NCI-H2107 treated with DMSO at 0.1 percent for 48 hours (cell line): ENCODE measurements around the gene TSHZ3.

ENCODE experiments used
- DNase-seq: peaks from one replicate; lab custom pipeline; 2025; ENCODE audit not compliant: unreplicated experiment; lab: John Stamatoyannopoulos, UW

Gene TSHZ3

DNA sequence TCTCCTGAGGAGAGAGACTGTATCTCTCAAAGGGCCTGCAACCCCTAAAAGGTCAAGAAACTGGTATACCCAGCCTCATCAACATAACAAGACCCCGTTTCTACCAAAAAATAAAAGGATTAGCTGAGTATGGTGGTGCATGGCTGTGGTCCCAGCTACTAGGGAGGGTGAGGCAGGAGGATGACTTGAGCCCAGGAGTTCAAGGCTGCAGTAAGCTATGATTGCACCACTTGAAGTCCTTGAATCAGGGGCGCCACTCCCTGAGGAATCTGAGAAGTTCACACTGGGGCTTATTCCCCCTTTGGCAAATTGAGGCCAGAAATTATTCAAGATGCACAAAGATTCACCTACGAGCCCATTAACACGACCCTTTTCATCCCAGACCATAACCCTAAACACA lies 83.0 kb downstream of the TSHZ3 start:
- DNase-seq: no peak

DNA sequence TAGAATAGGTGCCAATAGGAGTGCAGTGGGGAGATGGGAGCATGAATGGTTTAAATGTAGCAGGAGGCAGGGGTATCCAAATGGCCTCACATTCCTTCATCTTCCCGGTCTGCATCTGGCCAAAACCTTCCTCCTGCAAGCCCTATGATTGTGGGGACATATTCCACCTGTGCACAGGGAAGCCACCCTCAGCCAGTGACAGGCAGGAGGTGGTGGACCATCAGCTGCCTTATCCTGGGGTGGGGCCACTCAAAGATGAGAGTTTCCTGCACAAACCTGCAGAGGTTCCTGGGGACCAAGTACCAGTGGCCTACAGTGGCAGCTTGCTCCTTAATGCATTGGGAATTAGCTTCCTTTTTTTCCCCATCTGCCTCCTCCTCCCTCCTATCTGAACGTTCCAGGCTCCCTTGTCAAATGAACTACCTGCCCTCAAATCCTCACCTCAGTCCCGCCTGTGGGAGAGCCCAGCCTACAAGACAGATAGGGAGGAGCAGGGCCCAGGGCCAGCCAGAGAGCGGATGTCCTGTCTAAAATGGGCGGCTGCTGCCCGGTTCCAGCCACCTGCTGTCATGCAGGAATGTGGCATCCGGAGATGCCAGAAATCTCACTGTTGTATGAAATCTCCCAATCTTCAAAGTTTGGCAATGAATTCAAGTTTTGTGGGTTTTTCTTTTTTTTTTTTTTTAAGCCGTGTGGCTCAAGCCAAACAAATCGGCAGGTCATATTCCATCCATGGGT lies 85.0 kb downstream of the TSHZ3 start:
- no peak for DNase-seq

DNA sequence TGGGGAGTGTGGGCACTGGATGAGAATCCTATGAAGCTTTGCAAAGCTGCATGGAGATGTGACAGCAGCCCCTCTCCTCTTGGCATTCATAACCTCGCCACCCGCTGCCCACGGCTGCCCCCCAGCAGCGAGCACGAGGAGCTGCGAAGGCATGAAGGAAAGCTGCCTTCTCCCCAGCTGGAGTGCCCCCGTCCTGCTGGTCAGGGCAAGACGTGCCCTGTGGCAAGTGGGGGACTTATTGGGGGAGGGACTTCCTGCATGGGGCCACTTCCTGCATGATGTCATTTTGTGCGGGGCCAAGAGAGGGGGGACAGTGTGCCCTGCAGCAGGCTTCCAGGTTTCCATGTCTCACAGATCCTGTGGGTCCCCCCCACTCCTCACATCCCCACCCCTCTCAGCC lies 85.9 kb downstream of the TSHZ3 start:
- DNase-seq: no peak

DNA sequence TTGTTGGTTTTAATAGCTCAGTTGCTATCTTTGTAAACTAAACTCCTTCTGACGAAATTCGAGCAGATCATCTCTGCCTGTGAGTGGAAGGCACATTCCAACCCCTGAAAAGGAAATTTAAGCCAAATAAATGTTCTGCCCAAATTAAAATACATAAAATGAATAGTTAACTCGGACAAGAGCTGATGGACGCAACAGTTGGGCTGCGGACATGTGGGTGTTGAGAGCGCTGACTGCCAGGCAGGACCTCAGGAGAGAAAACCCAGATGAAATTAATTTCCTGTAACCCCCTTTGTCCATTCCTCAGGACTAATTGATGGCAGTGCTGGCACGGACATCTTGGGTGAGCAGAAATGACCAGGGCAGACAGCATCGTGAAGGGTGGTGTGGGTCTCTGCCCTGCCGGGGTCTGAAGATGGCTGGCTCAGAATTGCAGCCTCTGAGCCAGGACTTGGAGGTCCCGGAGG lies 86.5 kb downstream of the TSHZ3 start:
- no peak for DNase-seq

DNA sequence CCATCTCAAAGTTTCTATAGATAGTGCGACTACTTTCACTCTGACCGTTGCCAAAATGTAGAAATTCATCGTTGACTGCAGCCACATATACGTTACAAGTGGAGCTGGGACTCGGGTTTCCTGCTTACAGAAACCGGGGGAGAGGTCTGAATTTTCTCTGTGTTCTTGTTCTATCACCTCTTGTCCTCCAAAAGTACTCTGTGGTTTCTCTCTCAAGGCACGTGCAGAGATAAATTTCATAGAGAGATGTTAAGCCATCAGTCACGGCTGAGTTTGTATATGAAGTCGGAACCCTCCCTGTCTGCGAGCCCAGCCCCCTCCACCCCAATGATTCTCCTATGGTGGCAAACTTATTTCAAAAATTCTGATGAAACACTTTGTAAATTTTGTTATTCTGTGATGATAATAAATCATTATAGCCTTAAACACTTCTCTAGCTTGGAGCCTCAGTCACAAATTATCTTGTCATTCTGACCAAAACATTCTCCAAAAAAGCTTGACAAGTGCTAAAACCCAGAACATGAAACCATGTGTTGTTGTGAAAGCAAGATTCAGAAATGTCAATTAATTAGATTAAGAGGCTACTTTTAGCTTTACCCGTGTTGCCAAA lies 87.5 kb downstream of the TSHZ3 start:
- peak; percentile 12 for DNase-seq

DNA sequence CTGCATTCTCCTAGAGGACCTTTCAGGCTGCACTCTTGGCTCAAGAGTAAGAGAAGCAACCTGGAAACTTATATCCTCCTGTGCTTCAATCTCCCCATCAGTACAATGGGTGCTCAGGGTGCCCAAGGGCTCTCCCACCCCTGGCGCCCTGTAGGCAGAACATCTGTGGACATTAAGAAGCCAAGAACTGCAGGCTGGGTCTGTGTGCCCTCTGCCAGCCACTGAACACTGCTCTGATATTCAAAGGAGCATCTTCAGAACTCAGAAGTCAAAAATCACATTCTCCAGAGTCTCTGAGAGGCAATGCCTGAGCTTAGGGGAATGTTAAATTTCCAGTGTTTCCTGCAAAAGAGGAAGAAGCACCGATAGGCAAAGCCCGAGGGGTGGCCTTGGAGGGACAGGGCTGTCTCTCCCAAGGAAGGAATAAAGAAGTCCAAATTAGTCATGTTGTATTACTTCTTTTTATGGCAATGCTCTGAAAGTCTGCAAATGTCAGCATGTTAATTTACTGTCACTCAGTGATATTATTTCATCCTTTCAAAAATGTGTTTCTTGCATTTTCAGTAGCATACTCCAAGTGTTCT lies 88.1 kb downstream of the TSHZ3 start:
- DNase-seq: no peak

DNA sequence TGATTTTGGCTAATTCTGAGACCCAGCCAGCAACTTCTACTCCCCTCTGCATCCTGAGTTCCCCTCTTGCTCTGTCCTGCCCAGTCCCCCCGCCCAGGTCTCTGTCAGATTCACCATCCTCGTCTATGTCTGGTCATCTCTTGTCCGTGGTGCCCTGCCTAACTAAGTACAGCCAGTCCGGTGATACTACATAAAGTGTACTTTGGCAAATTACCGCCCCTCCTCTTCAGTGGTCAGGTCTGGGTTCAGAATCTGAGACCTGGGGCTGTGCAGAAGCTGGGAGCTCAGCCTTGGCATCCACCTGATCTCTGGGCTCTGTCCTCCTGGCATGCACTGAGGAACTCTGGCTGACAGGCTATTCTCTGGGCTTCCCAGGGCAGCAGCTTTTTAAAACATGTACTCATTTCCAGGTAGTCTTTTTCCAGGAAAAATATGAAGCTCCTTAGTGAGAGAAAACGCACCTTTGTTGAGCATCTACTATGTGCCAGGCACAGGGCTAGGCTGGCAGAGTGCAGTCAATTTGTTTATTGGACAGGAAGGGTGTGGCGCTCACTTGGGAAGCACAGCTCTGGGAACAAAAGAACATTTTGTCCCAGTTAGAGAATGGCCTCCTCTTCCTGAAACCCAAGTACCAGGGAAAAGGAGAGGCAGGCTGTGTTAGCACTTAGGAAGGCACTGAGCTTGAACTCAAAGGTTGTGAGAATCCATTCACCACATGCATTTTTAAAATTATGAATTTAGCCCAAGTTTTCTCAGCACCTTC lies 88.9 kb downstream of the TSHZ3 start:
- no peak for DNase-seq

DNA sequence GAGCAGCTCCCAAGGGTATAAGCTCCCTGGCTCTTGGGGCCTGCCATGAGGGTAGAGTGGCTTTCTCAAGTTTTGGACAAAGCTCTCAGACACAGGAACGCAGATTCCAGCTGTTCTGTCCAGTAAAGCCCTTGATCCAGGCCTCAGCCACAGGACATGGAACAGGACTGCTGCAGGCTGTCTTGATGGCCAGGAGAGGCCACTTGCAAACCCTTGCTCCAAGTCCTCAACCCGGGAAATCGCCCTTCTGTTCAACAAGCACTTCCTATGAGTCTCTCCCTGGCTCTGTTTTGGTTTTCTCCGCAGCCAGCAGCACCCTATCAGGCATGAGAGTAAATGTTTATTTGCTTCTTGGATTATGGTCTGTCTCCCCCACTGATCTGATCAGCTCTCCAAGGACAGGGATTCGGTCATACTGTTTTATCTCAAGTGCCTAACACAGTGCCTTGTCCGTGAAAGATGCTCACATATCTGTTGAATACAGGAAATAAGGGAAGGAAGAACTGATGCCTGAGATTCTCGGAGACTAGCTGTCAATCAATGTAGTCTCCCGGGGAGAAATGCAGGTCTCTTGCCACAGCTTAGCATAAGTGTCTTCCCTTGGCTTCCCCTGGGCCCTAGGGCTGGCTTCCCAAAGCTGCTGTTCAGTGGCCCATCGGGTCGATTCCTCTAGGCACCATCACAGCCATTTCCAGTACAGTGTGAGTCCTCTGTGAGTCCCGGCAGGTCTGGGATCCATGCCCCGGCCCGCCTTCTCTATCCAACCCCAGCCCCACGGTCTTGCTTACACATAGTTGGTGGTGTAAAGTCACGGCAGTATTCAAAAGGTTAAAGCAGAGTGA lies 90.8 kb downstream of the TSHZ3 start:
- no peak for DNase-seq

DNA sequence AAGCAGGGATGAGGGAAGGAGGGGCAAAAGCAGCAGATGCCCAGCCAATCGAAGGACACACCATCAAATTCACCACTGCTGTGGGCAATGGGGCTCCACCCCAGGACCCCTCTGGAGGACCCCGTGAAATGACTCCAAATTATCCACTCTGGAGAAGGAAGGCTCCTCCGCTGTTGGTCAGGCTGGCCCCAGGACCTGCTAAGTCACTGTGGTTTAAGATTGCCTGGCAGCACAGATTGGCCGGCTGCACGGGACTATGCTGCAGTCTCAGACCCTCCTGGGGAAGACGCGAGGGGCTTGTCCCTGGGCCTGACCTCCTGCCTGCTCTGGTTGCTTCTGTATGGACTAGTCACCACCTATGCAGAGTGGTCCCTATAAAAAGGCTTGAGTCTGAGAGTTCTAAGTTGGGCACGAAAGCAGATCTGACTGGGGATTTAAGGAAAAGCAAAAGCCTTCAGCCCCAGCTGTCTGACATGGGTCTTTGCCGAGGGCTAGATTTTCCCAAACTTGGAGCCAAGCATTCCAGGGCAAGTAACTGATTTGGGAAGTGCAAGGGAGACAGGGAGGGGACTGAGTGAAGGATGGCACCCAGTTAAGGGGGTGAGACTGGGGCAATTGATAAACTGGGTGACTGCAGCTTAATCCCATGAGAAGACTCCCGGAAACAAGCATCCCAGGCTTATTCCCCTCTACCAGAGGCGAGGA lies 91.7 kb downstream of the TSHZ3 start:
- DNase-seq: no peak

DNA sequence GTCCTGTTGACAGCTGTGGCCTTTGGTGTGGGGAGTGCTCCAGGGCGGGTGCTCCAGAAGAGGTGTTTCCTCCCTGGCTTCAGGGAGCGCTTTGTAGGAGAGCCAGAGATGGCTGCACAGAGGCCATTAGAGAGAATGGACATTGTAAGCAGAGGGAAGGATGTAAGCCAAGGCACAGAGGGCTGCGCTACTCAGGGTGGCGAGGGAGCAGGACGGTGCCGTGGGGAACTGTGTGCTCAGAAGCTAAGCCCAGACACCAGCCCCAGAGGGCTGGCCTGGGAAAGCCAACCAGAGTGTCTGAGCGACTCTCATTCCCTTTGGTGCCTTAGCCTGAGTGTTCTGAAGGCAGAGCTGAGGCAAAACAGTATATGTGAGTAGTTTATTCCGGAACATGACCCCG lies 92.2 kb downstream of the TSHZ3 start:
- no peak for DNase-seq

DNA sequence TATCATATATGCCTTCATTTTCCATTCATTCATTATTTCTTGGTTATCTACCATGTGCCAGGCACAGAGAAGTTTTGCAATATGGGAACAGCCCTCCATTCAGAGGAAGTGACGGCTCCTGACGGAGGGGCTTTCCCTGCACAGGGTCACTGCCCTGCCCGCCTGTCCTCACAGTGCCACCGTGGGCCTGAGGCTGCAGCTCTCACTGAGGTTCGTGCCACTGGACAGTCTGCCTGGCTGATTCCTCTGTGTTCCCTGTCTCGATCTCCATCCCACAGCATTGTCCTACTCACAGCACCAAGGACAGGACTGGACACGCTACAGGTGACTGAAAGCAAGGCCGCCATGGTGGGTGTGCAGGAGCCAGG lies 92.7 kb downstream of the TSHZ3 start:
- no peak for DNase-seq

DNA sequence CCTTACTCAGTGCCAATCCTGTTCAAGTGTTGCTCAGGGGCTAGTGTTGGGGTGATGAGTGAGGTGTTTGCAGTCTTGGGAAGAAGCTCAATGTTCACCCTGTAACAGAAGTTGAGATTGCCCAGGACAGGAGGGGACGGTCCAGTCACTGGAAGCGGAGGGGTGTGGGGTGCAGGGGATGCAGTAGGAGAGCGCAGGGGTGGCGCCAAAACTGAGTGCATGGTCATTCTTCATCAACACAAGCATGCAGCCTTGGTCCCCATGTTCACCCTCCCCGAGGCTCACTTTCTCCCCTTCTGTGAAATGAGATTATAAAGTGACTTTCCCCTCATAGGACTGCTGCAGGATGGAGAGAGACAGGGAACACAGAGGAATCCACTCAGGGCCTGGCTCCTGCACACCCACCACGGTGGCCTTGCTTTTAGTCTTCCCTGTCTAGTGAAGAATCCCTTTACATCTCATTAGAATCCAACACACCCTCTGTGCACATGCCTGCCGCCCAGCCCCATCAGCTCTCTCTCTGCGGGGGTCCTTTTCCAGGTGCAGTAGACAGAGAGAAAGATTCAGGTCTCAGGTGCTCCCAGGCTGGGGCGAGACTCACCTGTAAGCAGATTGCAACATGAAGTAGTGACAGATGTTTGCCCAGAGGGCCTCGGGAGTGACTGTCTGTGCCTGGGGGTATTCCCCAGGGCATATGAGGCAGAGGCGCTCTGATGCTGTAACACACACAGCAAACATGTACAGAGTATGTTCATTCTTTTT lies 93.2 kb downstream of the TSHZ3 start:
- peak; percentile 42 for DNase-seq

DNA sequence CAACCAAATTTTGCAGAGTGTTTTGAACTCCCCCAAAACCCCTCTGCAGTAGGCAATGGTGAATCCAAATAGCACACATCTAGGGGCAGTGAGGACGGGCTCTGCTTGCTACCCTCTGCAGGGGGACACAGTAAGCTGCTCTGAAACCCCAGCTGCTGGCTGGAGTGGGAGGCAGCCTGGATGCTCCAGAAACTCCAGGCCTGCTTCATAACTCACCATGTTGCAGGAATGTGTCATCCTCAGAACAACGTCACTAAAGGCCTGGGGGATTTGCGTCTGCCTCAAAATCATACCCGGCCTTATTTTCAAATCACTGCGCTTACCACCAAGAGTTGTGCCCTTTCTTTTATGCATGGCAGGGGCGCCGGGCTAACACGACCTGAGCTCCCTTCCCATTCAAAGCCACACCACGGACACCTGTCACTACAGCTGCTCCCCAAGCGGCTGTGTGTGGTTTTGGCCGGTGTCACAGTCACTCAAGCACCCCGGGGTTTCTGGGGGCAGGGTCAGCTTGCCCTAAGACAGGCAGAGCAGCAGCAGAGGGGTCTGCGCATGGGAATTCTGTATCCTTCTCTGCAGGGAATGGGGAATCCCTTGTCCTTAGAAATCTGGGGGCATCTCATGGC lies 93.9 kb downstream of the TSHZ3 start:
- peak; percentile 32 for DNase-seq

DNA sequence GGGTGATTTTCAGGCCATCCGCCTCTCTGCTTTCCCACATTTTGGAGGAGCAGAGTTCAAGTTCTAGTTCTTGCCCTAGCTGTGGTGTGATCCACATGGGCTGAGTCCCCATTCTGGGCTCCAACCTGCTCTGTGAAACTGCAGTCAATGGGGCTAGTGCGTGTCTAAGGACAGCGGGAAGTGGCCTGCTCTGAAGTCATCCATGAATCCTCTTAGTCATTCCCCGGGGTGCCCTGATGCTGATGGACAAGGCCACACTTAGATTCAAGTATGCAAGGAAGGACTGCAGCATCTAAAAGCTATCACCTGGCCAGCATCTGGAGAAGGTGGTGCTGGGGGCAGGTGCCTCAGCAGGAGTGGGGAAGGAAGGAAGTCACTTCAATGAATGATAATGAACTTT lies 94.6 kb downstream of the TSHZ3 start:
- no peak for DNase-seq

DNA sequence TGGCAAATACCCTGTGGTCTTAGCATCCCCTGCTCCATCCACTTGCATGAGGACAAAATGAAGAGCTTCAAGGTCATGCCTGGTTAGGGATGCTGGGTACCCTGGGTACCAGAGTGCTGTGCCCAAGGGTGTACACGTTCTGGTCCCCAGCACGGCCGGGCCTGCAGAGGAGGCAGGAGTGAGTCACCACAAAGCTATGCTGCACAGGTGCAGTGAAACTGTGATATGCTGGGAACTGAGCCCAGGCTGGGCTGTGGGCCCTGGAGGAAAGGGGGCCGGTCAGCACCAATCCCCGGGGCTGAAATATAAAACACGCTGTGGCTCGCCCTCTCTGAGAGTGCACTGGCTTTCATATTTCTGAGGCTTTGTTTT lies 95.1 kb downstream of the TSHZ3 start:
- DNase-seq: peak; percentile 24

DNA sequence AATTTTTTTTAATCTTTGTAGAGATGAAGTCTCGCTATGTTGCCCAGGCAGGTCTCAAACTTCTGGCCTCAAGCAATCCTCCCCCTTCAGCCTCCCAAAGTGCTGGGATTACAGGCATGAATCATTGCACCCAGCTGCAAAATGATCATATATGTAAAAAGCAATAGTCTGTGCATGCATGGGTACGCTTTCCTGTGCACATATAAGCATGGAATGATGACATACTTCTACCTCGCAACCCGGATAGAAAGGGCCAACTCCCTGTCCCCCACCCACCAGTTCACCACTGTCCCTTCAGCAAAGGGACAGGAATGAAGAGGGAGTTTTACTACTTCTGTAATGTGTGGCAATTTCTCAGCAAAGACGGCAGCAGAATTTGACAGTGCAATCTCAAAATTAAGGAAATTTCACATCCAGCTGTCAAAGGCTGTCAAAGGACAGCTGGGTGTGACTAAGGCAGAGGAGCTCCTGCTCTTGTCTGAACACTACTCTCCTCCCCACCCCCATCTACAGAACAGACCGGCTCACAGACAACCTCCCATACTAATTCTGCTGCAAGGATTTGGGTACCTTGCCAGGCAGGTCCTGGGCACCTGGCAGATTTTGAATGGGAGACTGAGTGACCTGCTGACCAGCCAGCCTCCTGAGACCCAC lies 95.6 kb downstream of the TSHZ3 start:
- no peak for DNase-seq

DNA sequence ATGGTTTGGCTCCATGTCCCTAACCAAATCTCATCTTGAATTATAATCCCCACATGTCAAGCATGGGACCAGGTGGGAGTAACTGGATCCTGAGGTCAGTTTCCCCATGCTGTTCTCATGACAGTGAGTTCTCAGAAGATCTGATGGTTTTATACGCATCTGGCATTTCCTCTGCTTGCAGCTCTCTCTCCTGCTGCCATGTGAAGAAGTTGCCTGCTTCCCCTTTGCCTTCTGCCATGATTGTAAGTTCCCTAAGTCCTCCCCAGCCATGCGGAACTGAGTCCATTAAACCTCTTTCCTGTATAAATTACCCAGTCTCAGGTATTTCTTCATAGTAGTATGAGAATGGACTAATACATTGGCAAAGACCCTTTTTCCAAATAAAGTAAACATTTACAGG lies 96.8 kb downstream of the TSHZ3 start:
- DNase-seq: no peak

DNA sequence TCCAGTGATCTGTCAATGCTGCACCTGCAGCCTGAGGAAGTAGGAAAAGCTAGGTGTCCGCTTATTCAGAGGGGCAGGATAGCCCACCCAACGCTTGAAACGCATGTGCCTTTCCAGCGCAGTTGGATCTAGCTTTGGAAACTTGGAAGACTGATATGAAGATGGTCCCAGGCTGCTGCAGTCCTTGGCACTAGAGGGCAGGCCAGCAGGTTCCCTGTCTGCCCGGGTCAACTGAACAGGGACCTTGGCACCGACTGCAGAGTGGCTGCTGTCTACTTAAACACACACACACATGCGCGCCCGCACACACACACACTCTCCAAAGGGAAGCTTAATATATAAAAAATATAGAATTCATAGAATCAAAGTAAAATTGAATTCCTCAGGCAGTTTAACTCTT lies 100.0 kb downstream of the TSHZ3 start:
- DNase-seq: no peak

DNA sequence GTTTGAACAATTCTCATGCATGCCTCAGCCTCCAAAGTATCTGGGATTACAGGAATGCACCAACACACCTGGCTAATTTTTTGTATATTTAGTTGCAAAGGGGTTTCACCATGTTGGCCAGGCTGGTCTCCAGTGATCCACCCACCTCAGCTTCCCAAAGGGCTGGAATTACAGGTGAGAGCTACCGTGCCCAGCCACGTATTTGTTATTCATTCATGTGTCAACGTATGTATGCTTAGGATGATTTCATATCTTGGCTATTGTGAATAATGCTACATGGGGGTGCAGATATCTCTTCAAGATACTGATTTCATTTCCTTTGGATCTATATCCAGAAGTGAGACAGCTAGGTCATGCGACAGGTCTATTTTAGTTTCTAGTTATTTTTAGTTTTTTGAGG lies 113.4 kb downstream of the TSHZ3 start:
- DNase-seq: no peak
